T follicular helper cell (primary cell): Measurements from ENCODE around the gene CST6.
"Not testable (repeated sequence)": the region's sequence is repeated elsewhere in the genome, so short reads cannot be mapped to it uniquely, and the experiment has no call there.

ENCODE experiments used
- DNase-seq: peaks from one replicate; pipeline ENCODE4 v3.0.0-alpha.2; 2020; ENCODE audit warnings: low read depth

CST6 gene

DNA sequence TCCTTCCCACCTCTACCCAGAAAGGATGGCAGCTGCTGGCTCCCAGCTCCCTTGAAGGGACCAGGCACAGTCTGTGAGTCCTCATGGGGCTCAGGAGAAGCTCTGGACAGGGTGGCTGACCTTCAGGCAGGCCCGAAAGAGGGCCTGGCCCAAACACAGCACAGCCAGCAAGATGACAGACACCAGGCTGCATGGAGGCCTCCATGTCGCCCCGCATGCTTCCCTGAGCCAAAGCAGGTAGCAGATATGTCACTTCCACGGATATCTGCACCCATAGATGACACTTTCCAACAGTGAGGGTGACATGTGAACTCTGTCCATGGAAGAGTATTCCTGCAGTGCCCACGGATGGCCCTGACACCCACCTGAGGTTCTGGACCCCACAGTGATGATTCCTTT is 28.2 kb upstream of the CST6 start:
- DNase-seq = no peak

DNA sequence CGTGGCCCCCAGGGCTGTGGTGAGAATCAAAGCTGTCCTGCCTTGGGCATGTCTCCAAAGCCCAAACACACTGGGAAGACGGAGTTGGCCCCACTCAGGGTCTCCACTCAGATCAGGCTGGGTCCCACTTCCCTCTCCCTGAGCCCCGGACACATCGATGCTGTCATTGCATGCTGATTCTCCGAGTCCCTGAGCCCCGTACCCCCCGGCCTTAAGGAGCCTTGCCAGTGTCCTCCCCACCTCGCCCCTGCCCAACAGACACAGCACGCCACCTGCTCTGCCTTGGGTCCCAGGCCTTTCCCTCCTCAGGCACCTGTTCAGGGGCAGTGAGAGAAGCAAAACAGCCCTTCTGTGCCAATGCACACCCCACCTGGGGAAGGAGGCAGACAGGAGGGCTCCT is 24.5 kb upstream of the CST6 start:
- no peak for DNase-seq

DNA sequence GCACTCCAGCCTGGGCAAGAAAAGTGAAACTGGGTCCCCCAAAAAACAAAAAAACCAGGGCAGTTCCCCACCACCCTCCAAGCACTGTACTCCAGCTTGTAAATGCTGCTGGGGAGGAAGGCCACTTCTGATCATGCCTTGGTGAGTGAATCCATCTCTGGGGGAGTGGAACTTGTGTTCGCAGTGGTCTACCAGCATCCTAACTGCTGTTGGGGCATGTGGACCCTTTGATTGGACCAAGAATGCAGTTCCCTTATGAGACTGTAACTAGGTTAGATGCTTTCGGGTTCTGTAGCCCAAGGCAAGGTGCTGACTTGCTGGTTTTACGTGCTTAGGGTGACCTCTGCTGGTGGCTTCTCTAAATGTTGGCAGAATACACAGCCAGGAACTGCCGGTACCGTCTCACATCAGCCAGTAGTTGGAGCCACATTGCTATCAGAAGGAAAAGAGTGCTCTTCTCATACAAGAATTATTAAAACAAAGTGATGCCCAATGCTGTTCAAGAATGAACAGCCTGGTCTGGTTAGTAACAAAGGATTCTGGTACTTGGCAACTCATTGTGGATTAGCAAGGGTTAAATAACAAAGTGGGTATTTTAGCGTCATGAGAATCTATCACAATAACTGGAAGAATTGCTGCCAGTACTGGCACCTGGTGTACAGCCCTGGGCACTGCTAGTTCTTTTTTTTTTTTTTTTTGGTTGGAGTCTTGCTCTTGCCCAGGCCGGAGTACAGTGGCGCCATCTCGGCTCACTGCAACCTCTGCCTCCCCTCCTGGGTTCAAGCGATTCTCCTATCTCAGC is 22.8 kb upstream of the CST6 start:
- peak; percentile 89 for DNase-seq

DNA sequence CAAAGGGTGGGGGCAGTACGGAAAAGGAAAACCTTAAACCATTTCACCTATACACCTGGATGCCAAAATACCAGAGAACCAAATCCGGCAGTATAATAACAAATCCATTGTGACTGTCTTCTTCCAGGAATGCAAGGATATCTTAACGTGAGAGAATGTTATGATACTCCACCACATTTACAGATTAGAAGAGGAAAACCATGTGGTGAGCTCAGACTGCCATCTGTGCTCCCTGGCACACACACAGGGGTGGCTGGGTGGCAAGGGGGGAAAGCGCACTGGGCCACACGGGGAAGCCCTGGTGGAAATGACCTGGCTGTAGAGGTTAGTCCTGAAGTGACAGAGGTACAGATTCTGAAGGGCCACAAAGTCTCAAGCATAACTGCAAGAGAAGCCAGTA is 19.8 kb upstream of the CST6 start:
- DNase-seq = no peak

DNA sequence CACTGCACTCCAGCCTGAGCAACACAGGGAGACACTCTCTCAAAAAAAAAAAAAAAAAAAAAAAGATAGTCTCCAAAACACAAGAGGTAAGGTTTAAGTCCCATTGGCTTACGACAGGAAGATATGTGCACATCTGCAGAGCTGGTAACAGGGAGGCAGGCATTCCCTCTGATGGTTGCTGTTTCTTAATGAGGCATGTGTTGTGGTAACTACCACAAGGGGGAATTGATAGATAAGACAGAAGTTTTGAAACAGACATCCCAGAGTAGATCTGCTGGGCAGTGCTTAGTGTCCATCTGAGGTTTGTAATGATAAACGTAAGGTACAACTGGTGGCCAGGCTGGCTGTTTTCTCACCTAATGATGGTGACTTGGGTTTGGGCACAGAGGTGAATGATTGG is 14.5 kb upstream of the CST6 start:
- no peak for DNase-seq

DNA sequence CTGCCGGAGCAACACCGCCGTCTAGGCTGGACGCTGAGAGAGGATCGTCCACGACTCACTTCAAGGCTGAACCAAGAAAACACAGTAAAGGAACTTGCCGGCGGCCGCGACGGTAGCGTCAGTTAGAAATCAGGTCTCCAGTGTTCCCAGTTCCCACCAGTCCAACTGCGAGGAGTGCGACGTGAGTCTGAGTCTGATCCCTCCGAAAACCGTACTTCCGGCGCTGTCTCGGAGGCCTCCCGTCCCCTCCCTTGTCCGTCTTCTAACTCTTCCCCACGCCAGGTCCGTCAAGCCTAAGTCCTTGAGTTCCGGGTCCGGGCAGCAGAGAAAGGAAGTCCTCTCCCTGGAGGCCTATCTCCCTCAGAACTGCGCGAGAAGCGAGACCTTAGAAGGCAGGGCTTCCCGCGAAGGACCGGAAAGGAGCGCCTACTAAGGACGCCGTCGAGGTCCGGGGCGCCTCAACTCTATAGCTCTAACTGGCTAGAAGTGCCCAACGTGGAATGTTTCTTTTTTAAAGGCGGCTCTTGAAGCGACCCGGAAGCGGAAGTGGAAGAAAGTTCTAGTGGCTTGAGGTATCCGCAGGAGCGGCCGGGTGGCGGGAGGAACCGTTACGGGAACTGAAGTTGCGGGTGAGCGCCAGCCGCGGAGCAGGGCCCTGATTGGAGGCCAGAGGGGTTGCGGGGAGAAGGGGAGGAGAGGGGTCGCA is 9.7 kb upstream of the CST6 start, which contains the start of the genes BANF1 and EIF1AD:
Gene BANF1, plus strand, starts transcription at position 562 of the 706 bp plus-strand sequence. CDS start 748 bp downstream, outside the sequence.
Gene EIF1AD, minus strand, starts transcription at position 216 of the 706 bp plus-strand sequence. CDS start 1,768 bp downstream, outside the sequence.
- peak; percentile 85 for DNase-seq

DNA sequence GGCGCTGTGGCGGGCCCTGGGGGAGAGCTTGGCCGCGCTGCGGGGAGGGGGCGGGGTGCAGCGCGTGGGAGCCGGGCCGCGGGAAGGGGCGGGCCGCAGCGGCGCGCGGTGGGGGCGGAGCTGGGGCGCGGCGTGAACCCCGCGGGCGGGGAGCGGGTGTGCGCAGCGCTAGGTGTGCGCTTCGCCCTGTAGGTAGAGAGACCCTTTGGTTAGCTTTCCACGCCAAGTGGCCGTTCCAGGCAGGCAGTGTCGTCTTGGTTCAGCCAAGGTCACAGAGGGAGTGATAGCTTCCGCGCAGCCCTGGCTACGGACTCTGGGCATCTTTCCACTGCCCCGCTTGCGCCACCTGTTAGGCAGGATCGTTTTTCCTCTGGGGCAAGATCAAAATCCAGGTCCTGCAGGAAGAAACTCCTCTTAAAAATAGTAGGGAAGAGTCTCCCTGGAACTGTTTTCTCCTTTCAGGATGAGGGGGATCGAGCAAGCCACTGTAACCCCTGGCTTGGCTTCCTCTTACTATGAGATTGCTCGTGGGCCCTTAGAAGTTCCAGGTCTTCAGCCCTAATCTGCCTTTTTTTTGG is 9.1 kb upstream of the CST6 start:
- DNase-seq = no peak

DNA sequence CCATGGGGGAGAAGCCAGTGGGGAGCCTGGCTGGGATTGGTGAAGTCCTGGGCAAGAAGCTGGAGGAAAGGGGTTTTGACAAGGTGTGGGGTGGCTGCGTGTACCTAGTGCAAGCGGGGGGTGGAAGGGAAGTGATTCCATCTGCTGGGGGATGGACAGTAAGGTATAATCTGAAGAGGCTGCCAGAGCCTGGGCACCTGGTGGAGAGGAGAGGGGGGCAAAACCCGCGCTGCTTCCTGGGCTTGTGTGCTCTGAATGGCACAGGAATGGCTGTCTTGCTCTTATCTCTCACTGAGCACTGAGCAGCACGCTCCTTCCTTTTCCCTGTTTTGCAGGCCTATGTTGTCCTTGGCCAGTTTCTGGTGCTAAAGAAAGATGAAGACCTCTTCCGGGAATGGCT is 8.5 kb upstream of the CST6 start:
- DNase-seq = no peak

DNA sequence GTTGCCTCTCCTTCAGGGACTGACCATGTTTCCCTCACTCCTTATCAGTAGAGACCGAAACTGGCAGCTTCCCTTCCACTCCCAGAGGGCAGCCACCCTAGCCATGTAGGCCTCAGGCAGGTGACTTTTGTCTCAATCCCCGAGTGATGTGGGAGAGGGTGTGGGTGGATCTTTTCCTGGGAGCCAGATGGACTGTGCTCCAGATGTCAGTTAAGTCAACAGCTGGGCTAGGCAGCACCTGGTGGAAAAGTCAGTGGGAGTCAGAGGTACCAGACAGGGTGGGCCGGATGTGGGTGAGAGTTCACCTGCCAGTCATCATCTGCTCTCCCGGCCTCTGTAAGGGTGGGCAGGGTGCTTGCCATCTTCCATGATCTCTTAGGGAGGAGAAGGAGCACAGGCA is 7.6 kb upstream of the CST6 start:
- DNase-seq = no peak

DNA sequence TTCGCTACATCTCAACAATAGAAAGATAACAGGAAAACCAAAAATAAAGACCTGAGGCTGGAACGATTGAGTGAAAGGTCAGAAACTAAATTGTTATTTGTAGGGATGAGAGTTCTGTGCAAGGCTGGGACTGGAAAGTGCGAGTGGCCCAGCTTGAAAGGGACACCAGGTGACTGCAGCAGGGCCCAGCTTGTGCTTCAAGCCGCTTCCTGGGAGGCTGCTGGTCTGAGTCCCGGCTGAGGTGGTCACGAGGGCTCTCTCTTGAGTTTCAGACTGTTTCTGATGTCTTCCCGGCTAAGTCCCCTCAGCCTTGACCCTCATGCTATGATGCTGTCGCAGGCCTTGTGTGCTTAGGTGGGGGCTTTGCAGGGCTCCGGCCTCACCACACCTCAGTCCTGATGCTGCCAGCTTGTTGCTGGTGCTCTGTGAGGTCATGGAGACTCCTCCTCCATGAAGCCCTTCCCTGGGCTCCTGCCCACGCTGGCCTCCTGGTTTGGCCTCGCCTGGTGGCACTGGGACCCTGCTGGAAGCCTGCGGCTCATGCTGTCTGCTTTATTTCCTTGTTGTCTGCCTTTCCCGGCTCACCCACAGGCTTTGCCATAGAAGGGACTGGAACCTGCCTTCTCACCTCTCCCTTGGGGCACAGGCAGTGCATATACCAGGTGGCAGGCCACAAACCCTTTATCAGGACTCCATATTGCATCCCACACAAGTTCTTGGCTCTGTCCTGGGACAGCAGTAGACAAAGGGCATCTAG is 5.5 kb upstream of the CST6 start:
- no peak for DNase-seq

DNA sequence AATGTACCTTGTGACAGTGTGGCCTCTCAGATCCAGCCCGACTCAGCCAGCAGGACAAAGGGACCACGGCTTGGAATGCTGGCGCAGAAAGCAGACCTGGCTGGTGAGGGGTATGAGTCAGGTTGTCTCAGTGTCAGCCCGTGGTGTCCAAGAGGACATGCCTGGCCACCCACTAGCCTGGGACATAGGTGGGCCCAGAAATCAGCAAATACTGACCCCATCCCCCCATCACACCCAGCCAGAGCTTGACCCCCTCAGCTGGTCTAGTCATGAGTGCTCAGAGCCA is 5.0 kb upstream of the CST6 start:
- DNase-seq = no peak

DNA sequence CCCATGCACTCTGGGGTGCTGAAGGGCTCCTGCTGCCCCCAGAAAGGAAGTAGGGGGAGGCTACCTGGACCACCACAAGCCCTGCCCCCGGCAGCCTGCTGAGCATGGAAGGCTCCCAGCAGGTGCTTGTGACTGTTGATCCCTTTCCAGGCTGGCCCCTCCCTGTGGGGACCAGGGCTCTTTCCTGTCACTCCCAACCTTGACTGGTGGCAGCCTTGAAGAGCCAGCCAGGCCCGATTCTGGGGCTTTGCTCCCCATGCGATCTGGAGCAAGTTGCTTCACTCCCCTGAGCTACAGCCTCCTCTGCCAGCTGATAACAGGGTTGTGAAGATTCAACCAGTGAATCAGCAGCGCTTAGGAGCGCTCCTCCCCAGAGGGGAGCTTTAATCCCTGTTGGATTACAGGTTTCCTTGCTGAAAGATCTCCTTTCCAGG is 4.6 kb upstream of the CST6 start:
- no peak for DNase-seq

DNA sequence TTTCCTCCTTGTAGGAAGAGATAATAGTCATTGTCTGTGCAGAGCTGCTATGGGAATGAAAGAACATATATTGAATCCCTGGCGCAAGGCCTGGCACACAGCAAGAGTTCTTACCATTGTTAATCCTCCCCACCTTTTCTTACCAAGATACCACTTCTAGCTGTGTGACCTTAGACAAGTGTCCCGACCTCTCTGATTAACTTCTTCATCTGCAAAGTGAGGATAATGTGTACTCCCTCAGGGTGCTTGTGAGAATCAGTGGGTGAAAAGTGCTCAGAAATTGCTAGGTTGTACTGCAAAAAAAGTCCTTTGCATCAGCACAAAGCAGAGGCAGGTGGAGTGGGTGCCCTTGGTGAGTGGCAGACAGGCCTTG is 3.7 kb upstream of the CST6 start:
- DNase-seq = no peak

DNA sequence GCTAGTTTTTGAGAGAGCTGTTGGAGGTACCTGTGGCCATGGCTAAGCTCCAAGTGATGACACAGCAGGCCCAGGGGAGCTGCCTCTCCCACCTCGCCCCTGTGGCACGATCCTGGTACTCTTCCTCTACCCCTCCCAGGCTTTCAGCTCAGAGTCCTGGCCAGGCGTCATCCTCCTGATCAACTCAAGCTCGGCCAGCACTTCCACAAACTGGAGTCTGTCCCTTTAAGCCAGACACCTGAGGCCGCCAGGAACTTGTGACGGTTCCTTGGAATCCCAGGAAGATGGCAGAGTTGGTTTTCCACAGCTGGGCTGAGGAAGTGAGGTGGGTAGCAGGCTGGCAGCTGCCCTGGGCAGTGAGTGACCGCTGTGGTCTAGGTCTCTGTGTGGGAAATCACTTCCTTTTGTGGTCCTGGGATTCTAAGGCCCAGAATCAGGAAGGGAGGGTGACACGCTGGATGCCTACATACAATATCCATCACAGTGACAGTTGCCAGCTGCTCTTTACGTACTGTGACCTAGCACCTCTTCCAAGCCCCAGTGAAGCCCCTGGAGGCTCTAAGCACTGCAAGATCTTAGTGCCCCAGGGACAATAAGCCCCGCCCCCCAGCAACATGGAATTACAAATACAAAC is 3.2 kb upstream of the CST6 start:
- no peak for DNase-seq

DNA sequence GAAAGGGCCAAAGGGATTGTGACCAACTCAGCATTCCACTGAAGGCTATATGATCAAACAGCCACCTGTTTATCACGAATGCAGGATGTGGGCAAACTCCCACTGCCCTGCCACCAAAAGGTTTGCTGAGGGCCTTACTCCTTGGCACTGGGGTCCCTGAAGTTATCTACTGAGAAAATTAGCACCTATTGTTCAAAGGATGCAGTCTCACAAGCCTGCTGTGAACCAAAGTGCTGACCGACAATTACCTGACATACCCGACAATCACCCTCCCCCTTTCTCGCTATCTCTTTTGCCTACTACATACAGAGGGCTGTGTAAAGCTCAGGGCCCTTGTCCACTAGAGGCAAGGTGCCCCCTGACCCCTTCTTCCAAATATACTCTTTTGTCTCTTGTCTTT is 1.8 kb upstream of the CST6 start:
- not testable (repeated sequence) for DNase-seq

DNA sequence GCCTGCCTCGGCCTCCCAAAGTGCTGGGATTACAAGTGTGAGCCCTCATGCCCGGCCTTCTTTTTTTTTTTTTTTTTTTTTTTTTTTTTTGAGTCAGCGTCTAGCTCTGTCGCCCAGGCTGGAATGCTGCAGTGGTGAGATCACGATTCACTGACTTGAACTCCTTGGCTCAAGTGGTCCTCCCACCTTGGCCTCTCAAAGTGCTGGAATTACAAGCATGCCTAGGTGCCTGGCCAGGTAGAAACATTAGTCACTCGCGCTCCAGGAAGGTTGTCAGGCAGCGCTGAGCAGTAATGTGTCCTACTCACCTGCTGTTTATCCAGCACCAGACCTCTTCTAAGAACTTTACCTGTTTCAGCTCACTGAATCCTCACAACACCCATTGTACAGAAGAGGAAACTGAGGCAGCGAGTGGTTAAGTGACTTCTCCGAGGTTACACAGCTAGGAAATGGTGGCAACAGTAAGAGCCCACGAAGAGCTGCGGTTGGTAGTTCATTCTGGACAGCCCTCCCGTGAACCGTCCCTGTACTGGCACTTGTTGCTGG is 496 bp upstream of the CST6 start:
- no peak for DNase-seq

DNA sequence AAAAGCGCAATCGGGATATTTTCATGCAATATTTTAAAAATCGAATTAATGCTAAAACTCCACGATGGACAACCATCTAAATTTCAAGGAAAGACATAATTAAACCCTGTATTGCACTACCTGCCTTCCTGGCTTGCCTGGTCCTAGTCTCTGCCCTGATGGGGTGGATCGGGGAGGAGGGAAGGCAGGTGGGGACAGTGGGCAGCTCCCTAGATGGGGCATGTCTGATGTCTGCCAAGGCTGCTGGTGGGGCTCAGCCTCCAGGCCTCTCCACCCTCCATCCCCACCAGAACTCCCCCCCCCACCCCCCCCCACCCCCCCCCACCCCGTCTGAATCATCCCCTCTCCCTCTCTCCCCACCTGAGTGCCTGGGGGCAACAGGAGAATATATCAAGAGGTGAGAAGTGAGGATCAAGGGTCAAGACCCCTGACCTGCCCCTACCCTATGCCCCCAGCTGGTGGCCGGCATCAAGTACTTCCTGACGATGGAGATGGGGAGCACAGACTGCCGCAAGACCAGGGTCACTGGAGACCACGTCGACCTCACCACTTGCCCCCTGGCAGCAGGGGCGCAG is 650 bp downstream of the CST6 start:
- no peak for DNase-seq

DNA sequence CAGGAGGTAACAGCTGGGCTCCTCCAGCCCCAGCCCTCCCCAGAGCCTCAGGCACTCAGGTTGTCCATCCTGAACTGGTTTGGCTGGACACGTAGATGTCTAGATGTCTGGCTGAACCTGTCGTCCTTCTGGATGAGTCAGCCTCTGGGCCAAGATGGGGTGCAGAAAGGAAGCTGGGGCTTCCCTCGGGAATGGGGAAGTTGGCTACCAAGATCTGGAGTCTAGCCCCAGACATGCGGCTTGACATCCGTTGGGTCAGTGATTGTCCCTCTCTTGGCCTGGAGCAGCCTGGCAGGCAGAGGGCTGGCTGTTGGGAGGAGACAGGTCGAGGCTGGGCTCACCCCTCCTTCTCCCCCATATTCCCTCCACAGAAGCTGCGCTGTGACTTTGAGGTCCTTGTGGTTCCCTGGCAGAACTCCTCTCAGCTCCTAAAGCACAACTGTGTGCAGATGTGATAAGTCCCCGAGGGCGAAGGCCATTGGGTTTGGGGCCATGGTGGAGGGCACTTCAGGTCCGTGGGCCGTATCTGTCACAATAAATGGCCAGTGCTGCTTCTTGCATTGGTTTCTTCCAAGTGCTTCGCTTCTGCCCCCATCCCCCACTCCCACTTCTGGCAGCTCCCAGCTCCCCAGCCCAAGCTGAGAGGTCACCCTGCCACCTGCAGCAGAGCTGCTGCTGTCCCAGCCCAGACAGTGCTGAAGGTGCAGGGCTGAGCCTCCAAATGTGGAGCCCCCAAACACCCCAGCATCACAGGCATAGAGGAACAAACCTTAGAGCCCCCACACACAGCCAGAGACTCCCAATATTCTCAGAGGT is 1.3 kb downstream of the CST6 start:
- DNase-seq = no peak

DNA sequence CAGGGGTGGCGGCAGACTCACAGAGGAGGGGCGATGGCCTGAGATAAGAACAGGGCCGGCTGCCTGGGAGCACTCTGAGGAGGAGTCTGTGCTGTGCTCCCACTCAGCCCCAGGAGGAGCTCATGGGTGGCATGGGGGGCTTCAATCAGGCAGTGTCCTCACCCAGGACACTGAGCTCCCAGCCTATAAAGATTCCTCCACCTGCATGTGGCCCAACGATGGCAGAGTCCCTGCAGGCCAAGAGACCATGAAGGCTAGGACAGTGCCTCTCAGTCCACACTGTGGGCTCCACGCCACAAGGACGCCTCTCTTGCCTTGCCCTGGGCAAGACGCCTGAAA is 1.9 kb downstream of the CST6 start:
- no peak for DNase-seq

DNA sequence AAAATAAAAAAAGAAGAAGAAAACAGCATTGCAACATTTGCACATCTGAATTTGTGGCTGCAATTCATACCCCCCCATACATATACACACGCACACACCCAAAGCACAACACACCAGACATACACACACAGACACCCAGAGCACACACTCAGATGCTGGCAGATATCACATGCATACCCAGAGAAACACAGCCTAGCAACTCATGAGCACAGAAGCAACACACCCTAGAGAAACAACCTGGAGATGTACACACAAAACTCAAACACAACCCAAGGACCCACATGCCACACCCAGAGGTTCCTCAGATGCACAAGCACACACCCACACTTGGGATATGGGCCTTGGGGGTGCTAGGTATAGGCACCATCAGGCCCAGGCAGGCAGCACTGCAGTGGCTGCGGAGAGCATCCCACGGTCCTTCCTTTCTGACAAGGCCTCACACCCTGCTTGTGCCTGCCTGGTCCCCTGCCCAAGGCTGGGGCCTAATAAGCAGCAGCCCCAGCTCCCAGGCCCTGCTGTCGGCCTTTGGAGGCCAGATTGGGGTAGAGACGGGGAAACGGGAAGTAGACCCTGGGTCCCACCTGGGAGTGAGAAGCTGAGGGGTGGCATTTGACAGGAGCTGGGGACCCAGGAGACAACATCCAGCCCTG is 3.1 kb downstream of the CST6 start:
- no peak for DNase-seq
